Naive B cell (primary cell): Measurements from ENCODE around the gene SLC9A5. TPM values are rescaled to one million over a fixed set of nuclear protein-coding genes. Genes with fewer than 3 reads are reported as not detected.

Experiments
- ATAC-seq, 2 donors: fragments of 150-1000 bp; cut with Tn5 transposase; 2 replicates each; pipeline ENCODE4 v1.10.0; 2021; ENCODE audit warnings: low read depth in 2 of 2, mild to moderate bottlenecking in 2 of 2, moderate library complexity in 2 of 2
- DNase-seq: peaks from one replicate; pipeline ENCODE4 v3.0.0; 2022
- H3K27ac Mint-ChIP-seq, 6 donors: one replicate each; pipeline ENCODE4 v1.8.0; 2020 to 2022; ENCODE audit warnings: mild to moderate bottlenecking in 6 of 6, mixed read lengths in 6 of 6, moderate library complexity in 5 of 6, inconsistent platforms in 2 of 6
- H3K27me3 Mint-ChIP-seq, 3 donors: one replicate each; pipeline ENCODE4 v1.8.0; 2021 to 2022; ENCODE audit warnings: mixed read lengths in 3 of 3, mild to moderate bottlenecking in 1 of 3
- H3K36me3 Mint-ChIP-seq, 2 donors: one replicate each; pipeline ENCODE4 v1.8.0; 2020 to 2022; ENCODE audit warnings: mixed read lengths in 2 of 2, inconsistent platforms in 1 of 2, mild to moderate bottlenecking in 1 of 2
- H3K4me1 Mint-ChIP-seq, 3 donors: one replicate each; pipeline ENCODE4 v1.8.0; 2020 to 2022; ENCODE audit warnings: mixed read lengths in 3 of 3, inconsistent platforms in 1 of 3, mild to moderate bottlenecking in 1 of 3, moderate library complexity in 1 of 3
- H3K4me3 Mint-ChIP-seq, 8 donors: one replicate each; pipeline ENCODE4 v1.8.0; 2020 to 2022; ENCODE audit warnings: mild to moderate bottlenecking in 8 of 8, mixed read lengths in 8 of 8, moderate library complexity in 8 of 8, inconsistent platforms in 2 of 8
- H3K9me3 Mint-ChIP-seq, 7 donors: one replicate each; pipeline ENCODE4 v1.8.0; 2020 to 2022; ENCODE audit warnings: mixed read lengths in 7 of 7, mild to moderate bottlenecking in 5 of 7, inconsistent platforms in 2 of 7, moderate library complexity in 1 of 7
- polyA plus RNA-seq, 6 donors: library from polyadenylated mRNA; unstranded; fragments of 300-500 nt; fragmentation: Illumina TruSeq; gene quantifications; one replicate each; pipeline ENCODE4 v1.2.3, GENCODE V29; 2021; ENCODE audit warnings: low read depth in 6 of 6

The SLC9A5 gene
- polyA plus RNA-seq, 6 donors from 2014 or later = 0.08 to 0.14 (median 0.10) TPM; not detected in 2

DNA sequence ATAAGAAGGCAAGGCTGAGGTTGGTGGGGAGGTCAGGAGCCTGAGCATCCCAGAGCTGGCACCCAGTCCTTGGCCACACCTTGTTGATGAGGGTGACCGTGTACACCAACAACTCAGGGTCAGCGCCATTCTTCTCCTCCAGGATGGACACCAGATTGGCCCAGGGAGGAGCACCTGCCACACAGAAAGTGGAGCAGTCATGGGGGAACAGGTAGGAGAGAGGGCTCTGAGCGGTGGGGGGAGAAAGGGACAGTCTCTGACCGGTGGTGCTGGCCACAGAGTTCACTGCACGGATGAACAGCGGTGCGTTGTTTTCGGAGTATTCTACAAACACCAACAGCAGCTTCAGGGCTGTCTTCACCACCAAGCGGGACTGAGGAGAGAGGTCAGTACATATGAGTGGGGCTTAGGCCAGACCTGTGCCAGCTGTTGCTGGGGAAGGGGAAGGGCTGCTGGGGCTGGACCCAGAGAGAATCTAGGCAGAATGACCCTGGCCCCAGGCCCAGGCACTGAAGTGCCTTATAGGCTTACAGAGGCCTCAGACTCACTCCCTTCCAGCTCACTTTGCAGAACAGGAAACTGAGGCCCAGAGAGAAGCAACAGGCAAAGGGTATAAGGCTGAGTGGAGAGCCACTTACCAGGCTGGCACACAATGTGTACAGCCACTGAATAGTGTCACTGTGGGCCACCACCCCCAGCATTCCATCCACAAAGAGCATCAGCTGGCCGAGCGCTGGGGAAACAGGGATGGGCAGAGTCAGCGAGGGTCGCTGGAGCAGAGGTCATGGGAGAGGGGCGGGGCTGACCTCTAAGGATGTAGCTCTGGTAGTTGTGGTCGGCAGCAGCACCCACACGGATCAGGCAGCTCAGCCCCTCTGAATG lies 11.1 kb upstream of the SLC9A5 start:
- H3K27ac Mint-ChIP-seq = peak overlapping the region in 1 of 6 donors; percentile 28
- H3K4me1 Mint-ChIP-seq = peaks cover 4 to 10% (median 10%) of the 10 kb centered on the region in 3 donors
- no peak overlapping the region for H3K4me3 Mint-ChIP-seq
- H3K9me3 Mint-ChIP-seq = peaks cover 0 to 3% (median 0%) of the 10 kb centered on the region in 7 donors
- DNase-seq (no peak), ATAC-seq (no peak)
- H3K36me3 Mint-ChIP-seq = peaks cover 4 to 20% of the 10 kb centered on the region in 2 donors
- H3K27me3 Mint-ChIP-seq = no peaks in the 10 kb centered on the region

DNA sequence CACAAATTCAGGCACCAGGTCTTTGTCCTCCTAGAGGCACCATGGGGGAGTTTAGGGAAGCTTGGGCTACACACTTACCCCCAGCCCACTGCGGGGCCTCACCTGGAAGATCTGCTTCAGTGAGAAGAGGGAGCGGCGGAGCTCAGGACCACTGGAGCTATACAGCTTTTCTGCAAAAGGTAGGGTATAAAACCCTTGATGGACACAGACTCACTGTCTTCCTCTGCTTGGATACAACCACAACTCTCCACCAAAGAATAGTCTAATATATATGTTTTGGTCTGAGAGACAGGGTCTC lies 10.6 kb upstream of the SLC9A5 start:
- Mint-ChIP-seq H3K27ac (no peak overlapping the region), H3K4me1 (peaks cover 4 to 11% (median 10%) of the 10 kb centered on the region in 3 donors), H3K9me3 (peaks cover 0 to 3% (median 0%) of the 10 kb centered on the region in 7 donors), H3K27me3 (no peaks in the 10 kb centered on the region), H3K4me3 (no peak overlapping the region), H3K36me3 (peaks cover 4 to 20% of the 10 kb centered on the region in 2 donors)
- ATAC-seq = no peak
- no peak for DNase-seq

DNA sequence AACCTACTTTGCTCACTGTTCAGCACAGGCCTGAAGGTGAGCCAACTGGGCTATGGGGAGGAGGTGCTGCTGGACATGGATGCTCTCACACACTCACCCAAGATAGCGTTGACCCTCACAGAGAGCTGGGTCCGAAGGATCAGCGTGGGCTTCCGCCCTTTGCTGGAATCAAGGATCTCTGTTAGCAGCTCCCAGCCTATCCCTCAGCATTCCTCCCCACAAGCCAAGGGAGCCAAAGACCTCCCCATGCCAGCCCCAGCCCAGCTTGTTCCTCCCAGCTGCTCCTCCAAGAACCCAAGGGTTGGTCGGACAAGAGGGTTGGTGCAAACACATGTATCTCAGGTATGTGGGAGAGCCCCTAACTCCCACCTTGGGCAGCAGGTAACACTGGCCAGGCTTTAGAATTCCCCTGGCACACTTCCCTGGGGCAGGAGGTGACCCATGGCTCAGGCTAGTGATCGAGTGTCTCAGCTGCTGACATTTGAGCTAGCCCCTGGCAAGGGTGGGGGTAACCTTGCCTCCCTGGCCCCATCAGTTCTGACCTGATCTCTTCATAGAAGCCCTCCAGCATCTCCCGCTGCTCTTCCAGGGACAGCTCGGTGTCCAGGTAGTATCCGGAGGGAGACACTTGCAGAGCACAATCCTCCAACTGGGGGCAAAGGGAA lies 9.8 kb upstream of the SLC9A5 start:
- Mint-ChIP-seq H3K4me3 (no peak overlapping the region), H3K9me3 (peaks cover 0 to 3% (median 0%) of the 10 kb centered on the region in 7 donors), H3K36me3 (peaks cover 4 to 20% of the 10 kb centered on the region in 2 donors), H3K4me1 (peaks cover 8 to 12% (median 11%) of the 10 kb centered on the region in 3 donors), H3K27me3 (no peaks in the 10 kb centered on the region), H3K27ac (peak overlapping the region in 2 of 6 donors; percentile 29 to 39)
- DNase-seq (no peak), ATAC-seq (no peak)

DNA sequence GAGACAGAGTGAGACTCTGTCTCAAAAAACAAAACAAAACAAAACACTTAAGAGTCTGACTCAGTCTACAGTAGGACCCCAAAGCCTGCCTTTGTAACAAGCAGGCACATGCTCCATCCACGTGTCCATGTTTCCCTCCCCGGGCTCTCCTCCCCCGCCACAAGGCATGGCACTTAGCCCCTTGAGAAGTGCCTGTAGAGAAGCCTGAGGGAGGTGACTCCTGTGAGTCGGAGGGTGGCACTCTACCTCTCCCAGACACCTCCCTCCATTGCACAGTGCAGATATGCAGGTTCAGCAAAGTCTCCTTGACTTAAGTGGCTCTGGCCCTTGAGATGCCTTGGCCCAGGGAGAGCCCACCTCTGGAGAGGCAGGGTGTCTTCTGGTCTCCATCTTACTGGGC lies 8.3 kb upstream of the SLC9A5 start:
- Mint-ChIP-seq H3K4me3 (no peak overlapping the region), H3K36me3 (peaks cover 4 to 20% of the 10 kb centered on the region in 2 donors), H3K9me3 (peaks cover 0 to 3% (median 0%) of the 10 kb centered on the region in 7 donors), H3K27ac (peak overlapping the region in 1 of 6 donors; percentile 50), H3K27me3 (no peaks in the 10 kb centered on the region), H3K4me1 (peaks cover 24 to 28% (median 24%) of the 10 kb centered on the region in 3 donors)
- DNase-seq (no peak), ATAC-seq (no peak)

DNA sequence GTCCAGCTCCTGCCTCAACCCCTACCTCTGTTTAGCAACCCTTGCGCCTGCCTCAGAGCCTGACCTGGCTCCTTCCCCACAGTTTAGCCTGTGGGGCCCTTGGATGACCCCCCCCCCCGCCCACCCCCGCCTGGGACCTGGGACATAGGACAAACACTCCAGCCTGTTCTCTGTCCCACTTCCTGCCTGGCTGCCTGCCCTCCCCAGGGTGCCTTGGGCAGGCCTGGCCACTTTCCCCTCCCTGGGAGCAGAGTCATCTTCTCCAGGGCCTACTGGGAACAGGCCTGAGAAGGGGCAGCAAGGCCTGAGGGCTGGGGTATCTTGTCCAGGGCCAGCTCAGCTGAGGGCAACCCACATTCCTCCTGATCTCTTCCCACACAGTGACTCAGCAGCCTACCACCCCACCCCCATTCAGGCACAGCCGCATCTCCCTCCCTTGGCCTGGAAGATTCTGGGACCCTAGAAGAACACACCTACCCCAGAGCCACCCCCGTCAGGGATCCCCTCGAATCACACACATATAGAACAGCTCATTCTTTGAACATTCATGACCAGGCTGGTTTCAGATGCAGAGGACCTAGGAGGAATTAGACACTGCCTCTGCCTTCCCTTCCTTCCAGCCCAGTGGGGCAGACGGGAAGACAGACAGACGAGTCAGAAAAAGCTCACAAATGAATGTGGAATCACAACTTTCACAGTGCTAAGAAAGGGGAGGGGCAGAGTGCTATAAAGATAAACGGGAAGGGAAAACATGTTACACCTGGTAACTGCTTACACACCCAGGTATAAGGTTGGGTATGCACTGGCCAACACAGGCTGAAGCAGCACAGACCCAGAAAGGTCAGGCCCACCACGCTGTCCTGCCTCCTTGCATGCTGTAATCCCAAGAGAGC lies 7.5 kb upstream of the SLC9A5 start:
- Mint-ChIP-seq H3K27ac (no peak overlapping the region), H3K9me3 (peaks cover 0 to under 1% (median 0%) of the 10 kb centered on the region in 7 donors), H3K27me3 (no peaks in the 10 kb centered on the region), H3K4me1 (peaks cover 24 to 28% (median 24%) of the 10 kb centered on the region in 3 donors), H3K36me3 (peaks cover under 1 to 15% of the 10 kb centered on the region in 2 donors), H3K4me3 (no peak overlapping the region)
- DNase-seq = no peak
- ATAC-seq = no peak

DNA sequence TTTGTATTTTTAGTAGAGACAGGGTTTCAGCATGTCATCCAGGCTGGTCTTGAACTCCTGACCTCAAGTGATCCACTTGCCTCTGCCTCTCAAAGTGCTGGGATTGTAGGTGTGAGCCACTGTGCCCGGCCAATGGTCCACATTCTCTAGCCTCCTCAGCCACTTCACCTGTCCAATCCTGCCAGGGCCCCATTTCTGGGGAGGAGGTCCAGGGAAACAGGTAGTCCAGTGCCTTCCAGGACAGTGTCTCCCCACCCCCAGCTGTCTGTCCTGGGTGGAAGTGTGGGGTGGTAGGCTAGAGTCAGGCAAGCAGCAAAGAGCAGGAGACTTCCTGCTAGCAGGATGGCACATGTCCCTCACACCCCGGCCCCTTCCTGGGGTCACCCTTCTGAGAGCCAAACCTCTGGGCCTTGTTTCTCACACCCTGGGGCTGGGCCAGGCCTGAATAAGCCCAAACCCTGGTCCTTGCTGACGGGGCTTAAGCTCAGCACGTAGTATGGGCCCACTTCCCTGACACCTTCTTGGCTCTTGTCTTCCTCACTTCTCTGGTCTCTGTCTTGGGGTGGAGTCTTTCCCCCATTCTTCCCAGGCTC lies 6.5 kb upstream of the SLC9A5 start:
- ATAC-seq = no peak
- H3K9me3 Mint-ChIP-seq = no peaks in the 10 kb centered on the region
- no peak overlapping the region for H3K4me3 Mint-ChIP-seq
- peaks cover 0 to 7% of the 10 kb centered on the region in 2 donors for H3K36me3 Mint-ChIP-seq
- DNase-seq = no peak
- peaks cover 22 to 32% (median 29%) of the 10 kb centered on the region in 3 donors for H3K4me1 Mint-ChIP-seq
- peak overlapping the region in 2 of 6 donors; percentile 25 to 81 for H3K27ac Mint-ChIP-seq
- no peaks in the 10 kb centered on the region for H3K27me3 Mint-ChIP-seq

DNA sequence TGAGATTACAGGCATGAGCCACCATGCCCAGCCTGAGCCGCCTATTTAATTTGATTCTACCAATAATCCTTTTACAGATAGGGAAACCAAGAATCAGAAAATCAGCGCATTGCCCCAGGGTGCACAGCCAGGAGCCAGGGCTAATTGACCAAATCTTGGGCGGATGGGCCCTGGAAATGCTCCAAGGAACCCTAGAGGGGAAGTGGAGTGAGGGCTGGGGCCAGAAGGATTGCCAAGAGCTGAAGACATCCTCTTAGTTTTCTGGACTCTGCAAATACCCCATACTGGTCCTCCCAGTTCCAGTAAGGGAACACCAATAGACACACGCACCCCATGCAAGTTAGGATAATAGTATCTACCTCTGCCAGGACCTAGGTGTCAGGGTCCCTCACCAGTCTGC lies 5.3 kb upstream of the SLC9A5 start:
- peaks cover 34 to 43% (median 34%) of the 10 kb centered on the region in 3 donors for H3K4me1 Mint-ChIP-seq
- peak overlapping the region in 2 of 6 donors; percentile 72 to 81 for H3K27ac Mint-ChIP-seq
- no peak for ATAC-seq
- no peaks in the 10 kb centered on the region for H3K9me3 Mint-ChIP-seq
- no peaks in the 10 kb centered on the region for H3K27me3 Mint-ChIP-seq
- no peaks in the 10 kb centered on the region for H3K36me3 Mint-ChIP-seq
- no peak overlapping the region for H3K4me3 Mint-ChIP-seq
- no peak for DNase-seq

DNA sequence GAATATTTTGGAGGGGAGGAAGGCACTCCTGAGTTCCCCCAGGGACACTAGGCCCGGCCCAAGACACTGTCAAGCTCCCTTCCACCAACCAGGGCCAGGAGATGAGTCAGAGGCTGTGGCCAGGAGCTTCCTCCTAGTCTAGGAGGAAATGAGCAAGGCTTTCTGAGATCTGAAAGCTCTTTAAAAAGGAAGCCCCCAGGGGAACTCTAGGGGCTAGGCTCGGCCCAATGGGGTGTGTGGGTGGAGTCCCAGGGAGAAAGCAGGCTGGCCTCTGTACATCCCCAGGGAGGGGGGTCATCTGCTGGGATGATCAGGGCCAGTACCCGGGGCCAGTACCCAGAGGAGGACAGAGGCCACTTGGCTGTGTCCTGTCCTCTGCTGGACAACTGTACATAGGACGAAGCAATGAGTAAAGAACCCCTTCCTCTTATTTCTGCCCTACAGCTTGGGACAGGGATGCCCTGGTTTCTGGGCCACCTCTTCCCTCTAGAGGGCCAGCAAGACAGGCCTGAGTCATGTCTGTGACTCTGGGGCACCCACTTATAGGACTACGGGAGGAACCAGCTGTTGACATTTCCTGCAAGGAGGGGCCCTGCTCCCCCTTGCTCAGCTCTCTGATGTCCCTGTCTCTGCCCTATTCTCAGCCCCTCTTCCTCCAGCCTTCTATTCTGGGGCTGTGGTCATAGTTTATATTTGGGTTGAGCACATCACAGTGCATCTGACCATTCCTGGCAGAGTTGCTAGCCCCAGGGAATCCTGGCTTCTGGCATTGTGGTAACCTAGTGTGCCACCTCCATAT lies 4.2 kb upstream of the SLC9A5 start:
- Mint-ChIP-seq H3K4me1 (peaks cover 41 to 49% (median 41%) of the 10 kb centered on the region in 3 donors), H3K27ac (peak overlapping the region in 5 of 6 donors; percentile 81 to 95 (median 91)), H3K36me3 (no peaks in the 10 kb centered on the region), H3K4me3 (peak overlapping the region; percentile 38 to 99 (median 85)), H3K27me3 (peaks cover 0 to 4% (median 4%) of the 10 kb centered on the region in 3 donors), H3K9me3 (no peaks in the 10 kb centered on the region)
- peak; percentile 70 to 73 for ATAC-seq
- peak; percentile 74 for DNase-seq

DNA sequence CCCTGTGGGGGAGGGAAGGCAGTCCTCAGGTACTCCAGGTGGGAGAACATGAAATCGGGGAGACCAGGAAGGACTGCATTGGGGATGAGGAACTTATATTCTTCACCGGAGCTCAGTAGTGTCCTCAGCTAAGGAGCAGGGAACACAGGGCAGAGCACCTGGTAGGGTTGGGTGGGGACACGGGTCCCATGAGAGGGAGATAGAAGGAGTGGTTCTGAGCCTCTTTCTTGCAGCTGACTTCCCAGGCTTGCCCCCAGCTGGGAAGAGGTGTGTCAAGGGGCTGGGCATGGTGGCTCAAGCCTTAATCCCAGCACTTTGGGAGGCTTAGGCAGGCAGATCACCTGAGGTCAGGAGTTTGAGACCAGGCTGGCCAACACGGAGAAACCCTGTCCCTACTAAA lies 3.6 kb upstream of the SLC9A5 start:
- Mint-ChIP-seq H3K9me3 (no peaks in the 10 kb centered on the region), H3K36me3 (no peaks in the 10 kb centered on the region), H3K27ac (peak overlapping the region in 4 of 6 donors; percentile 10 to 95 (median 62)), H3K27me3 (peaks cover 0 to 10% (median 10%) of the 10 kb centered on the region in 3 donors), H3K4me1 (peaks cover 45 to 51% (median 47%) of the 10 kb centered on the region in 3 donors), H3K4me3 (peak overlapping the region; percentile 73 to 99 (median 85))
- no peak for ATAC-seq
- no peak for DNase-seq

DNA sequence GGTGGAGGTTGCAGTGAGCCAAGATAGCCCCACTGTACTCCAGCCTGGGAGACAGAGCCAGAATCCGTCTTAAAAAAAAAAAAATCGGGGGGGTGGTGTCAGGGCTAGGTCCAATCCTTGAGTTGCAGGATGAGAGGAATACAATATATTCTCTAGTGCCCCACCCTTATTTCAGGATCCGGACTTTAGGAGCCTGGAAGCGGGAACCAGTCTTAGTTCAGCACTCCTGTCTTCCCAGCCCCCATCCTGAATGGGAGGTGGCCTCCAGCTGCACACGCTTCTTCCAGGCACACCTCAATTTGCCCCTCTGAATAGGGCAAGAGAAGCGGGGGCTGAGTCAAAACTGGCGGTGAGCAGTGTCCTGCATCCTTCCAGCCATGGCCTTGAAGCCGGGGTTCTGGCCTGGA lies 3.1 kb upstream of the SLC9A5 start:
- DNase-seq (no peak), ATAC-seq (no peak)
- peak overlapping the region; percentile 73 to 99 (median 90) for H3K4me3 Mint-ChIP-seq
- no peak overlapping the region for H3K27ac Mint-ChIP-seq
- peaks cover 0 to 15% (median 15%) of the 10 kb centered on the region in 3 donors for H3K27me3 Mint-ChIP-seq
- peaks cover 45 to 51% (median 47%) of the 10 kb centered on the region in 3 donors for H3K4me1 Mint-ChIP-seq
- H3K36me3 Mint-ChIP-seq = no peaks in the 10 kb centered on the region
- H3K9me3 Mint-ChIP-seq = no peaks in the 10 kb centered on the region

DNA sequence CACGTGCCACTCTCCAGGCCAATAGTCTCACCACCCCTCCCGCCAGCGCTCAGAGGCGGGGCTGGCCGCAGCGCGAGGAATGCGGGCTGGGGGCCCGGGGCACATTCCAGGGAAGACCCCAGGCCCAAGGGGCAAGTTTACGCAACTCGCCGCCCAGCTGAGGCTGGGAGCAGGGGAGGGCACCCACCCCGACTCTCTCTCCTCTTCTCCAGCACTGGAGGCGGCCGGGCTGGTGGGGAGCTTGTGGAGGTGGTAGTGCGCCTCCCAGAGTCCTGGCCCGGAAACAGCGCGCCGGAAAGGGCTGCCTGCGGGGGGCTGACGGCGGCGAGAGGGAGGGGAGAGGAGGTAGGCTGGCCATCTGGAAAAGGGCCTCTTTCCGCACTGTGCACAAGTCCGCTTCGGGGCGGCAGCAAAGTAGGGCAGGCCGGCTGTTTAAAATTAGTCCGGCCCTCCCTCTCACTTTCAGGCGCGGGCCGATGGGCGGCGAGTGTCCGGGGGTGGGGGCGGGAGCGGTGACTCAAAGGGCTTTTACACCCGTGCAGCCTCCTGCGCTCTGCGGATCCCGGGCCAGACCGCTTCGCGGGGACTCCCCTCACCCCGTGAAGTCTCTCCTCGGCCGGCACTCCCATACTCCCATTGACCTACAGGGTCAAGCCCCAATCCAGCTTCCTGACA lies 2.6 kb upstream of the SLC9A5 start:
- no peaks in the 10 kb centered on the region for H3K9me3 Mint-ChIP-seq
- H3K4me3 Mint-ChIP-seq = peak overlapping the region; percentile 87 to 99 (median 96)
- DNase-seq (peak; percentile 29), ATAC-seq (no peak)
- H3K36me3 Mint-ChIP-seq = no peaks in the 10 kb centered on the region
- peak overlapping the region in 1 of 6 donors; percentile 43 for H3K27ac Mint-ChIP-seq
- peaks cover 45 to 50% (median 47%) of the 10 kb centered on the region in 3 donors for H3K4me1 Mint-ChIP-seq
- peaks cover 0 to 17% (median 15%) of the 10 kb centered on the region in 3 donors for H3K27me3 Mint-ChIP-seq
